Stimulated activated CD4-positive, alpha-beta T cell treated with anti-CD3 and anti-CD28 coated beads, Interleukin-15, amount 100 ng/mL, for 1 hour (primary cell): Measurements from ENCODE around the gene NRG2.

Experiments used
- DNase-seq, 2 donors: peaks; one replicate each; pipeline ENCODE4 v3.0.0-alpha.2; 2020; ENCODE audit warnings: low read depth in 1 of 2, low spot score in 1 of 2

Gene NRG2

DNA sequence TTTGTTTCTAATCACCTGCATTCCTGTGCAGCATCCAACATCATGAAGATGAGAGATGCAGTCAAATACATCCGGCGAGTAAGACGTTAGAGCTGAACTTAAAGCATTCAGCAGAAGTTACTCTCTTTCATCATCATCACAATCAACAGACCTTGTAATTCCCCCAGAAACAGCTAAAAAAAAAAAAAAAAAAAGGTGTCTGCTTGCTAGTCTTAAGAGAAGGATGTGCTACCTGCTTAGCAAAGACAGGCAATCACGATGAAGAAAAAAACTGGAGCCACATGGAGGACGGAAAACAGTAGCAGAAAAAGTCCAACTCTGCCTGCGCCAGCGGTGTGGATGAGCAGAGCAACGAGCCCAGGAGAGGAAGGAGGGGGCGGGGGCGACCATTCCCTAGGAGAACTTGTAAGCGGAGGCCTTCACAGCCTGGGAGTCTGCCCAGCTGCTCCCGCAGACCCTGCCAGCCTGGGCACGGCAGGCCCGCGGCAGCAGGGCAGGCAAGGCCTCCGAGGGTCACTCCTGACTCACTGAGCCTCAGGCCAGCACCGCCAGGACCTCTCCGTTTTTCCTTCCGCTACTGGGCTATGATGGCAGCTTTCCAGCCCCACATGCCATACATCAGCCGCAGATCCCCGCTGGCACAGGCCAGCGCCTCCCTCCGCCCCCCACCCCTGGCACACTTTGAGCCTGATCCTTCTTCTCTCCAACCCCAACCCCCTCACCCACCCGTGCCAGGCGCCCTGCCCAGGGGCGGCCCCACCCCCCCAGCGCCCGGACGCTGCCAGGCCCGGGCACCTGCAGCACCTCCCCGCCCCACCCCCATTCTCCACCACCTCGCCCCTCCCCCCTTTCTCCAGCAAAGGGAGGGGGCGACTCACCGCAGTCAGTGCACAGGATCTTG lies 1.4 kb downstream of the NRG2 start:
- DNase-seq, result no peak

DNA sequence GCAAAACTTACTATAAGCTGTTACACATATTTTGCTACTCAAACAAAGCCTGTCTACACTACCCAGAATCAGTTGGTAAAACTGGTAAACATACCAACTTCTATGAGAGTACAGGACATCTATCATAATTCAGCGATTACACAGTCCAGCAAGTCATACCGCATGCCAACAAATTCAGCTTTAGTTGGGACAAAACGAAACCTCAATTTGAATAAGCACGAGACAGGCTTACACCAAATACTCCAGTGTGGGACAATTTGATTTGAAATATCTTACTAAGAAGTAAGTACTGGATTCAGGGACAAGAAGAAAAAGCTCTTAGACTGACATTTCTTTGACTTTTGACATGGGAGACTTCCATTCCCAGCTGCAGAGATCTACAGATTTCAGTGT lies 2.0 kb downstream of the NRG2 start:
- no peak for DNase-seq

DNA sequence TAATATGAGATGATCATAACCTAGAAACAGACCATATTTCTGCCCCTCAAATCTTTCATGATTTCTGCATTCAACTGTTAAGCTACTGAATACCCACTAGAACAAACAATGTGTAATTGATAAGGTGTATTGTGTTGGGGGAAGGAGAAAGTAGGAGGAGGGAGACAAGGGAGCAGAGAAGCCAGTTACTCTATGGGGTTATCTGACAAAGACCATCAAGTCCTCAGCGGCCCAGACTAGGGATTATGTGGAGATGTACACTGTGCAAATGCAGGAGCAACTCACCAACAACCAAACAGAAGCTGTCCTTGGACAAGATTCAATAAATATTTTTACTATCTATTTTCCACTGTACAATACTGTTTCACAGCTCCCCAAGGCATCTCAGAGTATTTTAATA lies 2.7 kb downstream of the NRG2 start:
- no peak for DNase-seq

DNA sequence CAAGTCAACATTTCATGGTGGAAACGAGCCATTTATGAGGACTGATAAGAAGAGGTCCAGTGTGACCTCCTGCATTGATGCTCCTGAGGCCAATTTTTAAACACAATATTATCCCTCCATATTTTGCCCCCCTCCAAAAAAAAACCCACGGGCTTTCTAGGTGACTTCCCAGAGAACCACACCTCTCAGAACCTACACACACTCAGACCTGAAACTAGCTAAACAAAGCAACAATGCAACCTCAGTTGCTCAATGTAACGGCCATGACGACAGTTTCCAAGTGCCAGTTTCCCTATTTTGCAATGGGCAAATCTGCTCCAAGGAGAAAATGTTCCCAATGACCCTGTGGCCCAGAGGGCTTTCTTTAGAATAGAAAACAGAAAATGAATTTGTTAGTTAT lies 3.5 kb downstream of the NRG2 start:
- no peak for DNase-seq

DNA sequence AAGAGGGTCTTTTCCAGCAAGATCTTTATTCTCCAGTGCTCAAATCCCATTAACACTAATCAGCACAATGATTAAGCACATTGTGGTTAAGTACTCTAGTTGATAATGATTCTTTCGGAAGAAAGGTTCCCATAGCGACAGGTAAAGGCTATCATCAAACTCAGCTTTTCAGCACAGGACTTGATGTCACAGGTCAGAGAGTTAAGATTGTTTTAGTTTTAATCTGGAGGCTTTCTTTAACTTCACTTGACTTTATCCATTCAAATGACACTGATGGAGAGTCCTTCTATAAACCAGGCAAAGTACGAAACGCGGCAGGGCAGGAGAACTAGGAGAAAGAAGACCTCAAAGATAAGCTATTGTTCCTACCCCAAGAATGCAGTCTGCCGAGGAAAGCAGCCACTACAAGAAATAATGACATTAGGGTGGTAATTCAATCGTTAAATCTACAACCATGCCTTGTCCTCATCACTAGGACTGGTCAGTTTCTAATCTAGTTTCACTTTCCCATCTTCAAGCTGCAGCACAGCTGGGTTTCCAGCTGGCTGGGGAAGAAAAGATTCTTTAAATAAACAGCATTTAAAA lies 4.6 kb downstream of the NRG2 start:
- no peak for DNase-seq

DNA sequence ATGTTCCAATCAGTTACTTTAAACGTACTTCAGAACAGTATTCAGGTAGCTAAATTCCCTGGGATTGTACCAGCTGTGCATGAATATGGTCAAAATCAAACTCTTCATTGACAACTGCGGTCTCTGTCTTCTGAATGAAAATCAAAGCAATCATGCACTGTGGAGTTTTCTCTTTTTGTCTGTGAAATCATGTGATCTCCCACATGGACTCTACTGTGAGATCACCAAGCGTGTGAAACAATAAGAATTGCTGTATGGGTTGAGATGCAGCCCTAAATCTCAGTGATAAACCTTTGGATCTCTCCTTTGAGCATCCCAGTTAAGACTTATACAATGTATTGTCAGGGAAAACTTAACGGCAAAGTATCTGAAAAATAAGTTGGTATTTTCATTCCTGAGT lies 6.1 kb downstream of the NRG2 start:
- no peak for DNase-seq

DNA sequence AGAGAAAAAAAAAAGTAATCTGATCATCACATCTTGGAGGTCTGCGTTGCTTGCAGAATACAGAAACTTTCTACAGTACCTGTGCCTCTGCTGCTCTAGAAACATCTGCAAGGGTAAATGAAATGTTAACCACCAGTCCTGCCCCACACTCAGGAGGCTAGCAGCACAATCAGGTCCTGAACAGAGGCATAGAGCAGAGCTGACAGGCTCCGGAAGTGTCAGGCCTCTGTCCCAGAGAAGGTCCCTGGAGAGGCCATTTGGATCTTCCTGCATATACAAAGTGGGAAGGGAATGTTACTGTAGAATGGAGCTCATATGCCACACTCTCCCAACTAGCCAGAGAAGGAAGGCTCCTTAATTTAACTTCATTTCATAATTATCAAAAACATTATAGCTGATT lies 7.2 kb downstream of the NRG2 start:
- no peak for DNase-seq

DNA sequence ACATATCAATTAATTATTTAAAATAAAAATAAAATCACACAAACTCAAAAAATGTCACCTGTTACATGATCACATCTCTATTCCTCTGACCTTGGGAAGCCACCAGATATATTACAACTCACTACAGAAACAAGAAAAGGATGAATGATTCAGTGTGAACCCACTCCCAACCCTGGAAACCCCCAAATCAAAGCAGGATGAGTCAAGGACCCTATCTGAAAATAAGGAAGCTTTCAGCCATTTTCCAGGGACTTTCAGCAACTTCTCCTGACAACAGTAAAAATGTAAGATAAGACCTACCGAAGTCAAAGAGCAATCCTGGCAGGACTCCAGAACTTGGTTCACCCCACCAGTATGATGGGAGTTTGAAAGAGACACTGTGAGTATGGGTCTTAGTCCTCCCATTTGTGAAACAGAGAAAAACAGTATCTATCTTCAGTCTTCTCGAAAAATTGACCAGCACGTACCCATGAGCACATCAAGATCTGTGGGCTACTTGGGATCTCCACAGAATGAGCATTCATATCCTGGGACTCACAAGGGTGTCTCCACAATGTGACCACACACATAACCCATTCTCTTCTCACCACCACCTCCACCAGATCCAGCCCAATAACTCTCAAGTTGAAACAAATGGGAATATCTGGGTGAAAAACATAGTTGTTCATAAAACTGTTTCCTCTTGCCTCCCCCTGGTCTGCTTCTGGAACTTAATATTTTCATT lies 9.9 kb downstream of the NRG2 start:
- no peak for DNase-seq

DNA sequence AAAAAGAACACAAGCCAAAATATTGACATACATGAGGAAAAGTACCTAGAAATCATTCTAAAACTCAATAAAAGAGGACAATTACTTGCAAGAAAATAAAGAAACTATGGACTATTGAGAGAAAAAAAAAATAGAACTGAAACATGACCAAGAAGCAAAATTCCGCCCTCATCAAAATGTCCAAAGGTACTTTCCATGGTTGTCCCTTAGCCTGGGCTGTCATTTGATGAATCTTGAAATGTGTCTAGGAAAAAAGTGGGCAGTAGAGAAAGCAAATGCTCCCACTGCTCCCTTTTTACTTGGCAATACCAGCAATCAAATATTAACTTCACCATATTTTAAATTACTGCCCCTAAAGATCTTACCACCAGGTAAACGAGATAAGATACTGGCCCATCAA lies 10.8 kb downstream of the NRG2 start:
- DNase-seq, result no peak

DNA sequence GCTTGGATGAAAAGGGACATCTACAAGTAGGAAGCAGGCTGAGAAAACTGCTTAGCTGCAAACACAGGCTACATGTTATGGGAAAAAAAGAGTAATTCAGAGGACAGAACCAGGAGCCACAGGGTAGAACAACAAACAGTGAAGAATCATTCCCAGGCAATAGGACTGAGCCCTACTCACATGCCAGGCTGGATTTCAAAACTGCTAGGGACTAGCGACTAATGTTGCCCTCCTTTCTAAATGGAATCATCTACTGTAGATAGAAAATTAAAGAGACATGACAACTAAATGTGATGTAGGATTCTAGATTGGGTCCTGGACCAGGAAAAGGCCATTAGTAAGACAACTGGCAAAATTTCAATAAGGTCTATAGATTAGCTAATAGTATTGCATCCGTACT lies 15.3 kb downstream of the NRG2 start:
- DNase-seq, result no peak

DNA sequence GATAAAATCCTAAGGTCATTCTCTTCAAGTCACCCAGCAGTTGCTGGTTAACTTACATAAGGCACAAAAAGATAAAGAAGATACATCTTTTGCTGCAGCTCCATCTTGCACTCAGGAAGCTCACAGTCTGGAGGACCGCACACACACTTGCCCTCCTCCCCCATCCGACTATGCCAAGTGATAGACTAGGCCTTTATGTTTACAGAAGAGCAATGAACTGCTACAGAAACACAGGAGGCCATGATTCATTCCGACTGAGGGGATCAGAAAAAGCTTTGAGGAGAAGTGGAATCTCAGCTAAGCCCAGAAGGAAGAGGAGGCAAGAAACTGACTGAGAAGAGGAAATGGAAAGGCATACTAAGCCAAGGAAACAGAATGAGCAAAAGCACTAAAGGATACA lies 17.4 kb downstream of the NRG2 start:
- no peak for DNase-seq

DNA sequence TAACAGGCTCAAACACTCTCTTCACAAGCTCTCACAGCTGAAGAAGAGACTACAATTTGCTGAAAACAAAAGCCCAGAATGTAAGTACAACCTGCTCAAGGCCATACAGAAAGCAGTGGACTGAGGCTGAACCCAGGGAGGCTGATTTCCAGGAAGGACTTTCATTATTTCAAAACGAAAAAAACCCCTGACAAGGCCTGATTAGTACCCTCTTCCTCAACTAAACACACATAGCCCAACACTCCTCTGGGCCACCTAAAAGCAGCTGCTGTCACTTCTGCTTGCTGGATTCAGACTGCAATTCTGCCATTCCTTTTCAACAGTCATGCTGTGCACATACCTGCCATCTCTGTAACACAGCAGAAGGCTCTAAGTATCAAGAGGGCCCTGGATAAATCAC lies 18.2 kb downstream of the NRG2 start:
- no peak for DNase-seq

DNA sequence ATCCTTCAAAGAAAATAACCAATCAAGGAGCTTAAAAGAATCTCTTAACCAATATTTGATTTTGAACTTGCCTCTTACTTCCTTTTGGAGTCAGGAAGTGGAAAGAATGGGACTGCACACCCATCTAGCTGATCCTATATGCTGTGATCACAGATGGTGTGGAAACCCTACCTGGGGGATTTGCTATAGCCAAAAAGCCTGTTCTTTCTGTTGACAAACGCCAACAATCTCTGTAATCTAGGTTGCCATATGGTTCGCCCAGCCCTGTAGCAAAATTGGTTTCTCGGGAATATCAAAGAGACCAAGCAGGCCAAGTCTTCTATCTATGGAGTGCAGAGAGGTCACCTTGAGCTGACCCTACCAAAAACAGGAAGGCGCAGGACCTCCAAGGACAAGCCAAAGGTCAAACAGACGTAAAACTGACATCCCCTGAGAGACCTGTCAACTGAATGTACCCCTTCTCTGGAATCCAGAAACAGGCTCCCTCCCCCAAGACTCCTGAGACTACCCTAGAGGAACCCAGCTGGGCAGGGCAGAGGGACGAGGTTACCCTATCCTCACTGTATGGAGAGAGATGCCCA lies 19.4 kb downstream of the NRG2 start:
- no peak for DNase-seq

DNA sequence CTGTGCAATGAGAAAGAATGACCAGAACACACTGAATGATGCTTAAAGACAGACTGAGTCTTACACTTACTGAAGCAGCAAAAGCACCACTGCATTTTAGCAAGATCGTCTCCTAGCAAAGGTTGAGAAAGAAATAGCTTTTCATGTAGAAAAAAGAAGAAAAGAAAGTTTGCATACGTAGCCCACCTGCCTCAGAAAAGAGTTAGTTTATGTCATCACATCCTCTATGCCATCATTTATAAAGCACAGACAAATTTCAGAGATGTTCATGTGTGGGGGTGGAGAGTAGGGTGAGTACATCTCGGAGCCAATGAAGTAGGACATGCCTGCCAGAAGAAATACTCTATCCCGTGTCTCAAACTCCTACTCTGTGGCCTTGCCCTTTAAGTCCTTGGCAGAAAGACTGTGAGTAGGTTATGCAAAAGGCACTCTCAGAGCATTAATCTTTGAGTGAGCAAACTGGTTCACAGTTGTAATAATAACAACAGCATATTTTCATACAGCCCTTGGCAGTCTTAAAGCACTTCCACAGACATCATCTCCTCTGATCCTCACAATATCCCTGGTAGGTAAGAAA lies 22.4 kb downstream of the NRG2 start:
- DNase-seq, result no peak

DNA sequence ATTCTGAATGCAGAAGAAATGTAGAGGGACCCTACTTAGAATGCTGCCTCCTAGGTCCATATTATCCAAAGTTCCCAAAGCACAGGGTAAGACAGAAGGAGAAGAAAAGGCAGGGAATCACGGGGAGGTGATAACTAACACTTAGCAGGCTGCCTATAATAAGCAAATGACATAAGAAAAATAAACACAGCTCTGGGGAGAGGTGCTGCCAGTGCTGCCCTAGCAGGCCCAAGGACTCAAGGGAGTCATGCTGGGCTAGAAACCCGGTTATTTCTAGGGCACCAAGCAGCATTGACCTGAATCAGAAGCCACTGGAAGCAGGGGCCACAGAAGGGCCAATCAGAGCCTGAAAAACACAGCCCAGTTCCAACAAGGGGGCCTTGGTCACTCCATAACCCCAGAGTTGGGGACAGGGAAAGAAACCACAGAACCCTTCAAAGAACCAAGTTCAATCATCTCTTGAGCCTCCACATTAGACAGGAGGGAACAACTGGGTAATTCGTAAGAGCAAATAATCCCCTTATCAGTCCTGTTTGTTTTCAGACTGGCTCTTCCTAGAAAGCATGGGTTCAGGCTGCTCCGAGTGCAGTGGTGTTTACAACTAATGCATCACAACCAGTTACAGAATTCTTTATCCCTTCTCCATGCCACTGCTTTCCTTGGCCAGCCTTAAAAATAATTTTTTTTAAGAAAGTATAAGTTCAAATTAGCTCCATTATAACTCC lies 24.0 kb downstream of the NRG2 start:
- no peak for DNase-seq

DNA sequence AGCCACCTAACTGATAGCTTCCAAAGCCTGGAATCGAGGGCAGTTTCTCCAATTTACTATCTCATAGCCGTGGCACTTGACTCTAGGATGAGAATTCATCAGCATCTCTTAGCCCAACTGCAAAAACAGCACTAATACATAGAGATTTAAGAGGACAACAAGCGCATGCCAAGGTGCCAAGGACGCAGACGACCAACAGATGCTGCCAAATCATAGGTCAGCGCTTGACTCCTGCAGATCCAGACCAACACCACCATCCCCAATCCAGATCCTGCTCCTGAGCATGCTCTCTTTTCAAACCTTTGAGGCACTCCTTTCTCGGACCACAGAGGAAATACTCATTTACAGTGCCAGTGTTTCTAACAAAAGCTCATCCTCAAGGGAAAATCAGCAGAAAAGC lies 24.6 kb downstream of the NRG2 start:
- DNase-seq, result no peak

DNA sequence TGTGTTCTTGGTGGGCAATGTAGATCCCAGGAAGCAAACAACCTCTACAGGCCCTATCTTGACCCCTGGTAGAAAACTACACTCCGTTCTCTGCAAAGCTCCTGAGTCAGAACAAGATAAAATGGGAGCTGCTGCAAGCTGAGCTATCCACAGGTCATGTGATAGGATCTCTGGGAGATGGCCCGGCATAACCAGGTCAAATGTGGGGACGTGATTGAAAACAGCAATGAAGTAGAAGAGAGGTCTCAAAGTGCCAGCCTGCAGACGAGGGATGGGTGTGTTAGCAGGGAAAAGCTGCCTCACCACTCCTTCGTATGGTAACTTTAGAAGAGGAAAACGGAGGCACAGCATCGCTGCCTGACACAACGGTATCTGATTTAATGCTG lies 25.0 kb downstream of the NRG2 start:
- DNase-seq, result no peak

DNA sequence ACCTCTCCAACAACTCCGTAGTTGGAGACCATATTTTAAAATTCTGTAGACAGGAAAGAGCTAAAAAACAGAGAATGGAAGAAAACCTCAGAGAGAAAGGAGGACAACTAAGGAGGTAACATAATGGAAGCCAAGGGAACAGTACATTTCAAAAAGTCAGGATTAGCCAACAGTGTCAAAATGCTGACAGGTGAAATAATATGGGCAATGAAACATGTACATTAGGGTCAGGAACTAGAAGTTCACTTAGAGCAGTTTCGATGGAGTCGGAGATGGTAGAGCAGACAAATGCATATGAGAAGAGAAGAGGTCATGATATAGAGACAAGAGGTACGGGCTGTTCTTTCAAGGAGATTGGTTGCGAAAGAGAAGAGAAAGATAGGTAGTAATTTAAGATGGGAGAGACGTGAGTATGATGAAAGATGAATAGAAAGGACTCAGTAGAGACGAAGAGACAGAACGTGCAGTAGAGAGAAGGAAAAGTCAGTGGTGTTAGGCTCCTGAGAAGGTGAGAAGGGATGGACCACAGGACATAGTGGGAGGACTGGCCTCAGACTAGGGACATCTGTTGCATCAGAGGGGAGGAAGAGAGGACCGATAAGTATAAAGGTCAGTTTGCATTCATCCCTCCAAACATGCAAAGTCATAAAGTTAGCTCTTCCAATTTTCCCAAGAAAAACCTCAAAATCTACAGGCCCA lies 25.6 kb downstream of the NRG2 start:
- no peak for DNase-seq

DNA sequence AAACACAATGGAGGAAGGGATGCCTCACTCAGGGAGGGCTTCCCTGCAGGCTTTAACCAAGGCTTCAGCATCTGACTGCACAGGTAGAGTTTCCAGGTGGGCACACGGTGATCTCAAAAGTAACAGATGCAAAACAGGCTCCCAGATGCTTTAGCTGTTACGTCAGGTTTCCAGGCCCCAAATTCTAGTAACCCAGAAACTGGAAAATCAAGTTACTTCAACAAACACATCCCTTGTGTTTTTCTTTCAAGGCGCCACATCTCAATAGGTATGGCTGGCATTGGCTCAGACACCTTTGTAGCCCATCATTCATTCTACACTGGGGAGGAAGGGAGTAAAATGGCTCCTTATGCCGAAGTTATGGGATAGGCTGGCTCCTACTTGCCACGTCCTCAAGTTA lies 27.4 kb downstream of the NRG2 start:
- DNase-seq, result no peak

DNA sequence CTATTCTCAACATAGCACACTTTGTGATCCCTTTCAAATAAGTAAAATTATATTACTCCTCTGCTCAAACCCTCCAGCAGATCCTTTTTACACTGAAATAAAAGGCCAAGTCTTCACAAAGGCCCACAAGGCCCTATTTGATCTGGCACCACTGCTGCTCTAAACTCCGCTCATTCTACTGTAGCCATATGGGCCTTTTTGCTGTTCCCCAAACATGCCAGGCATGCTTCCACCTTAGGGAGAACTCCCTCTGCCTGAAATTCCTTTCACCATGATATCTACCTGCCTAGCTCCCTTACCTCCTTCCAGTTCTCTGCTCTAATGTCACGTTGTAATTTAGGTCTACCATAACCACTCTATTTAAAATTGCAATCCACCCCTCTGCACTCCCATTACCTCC lies 28.3 kb downstream of the NRG2 start:
- no peak for DNase-seq
